Measurements from ENCODE around the gene KCNJ18. TPM values are rescaled to one million over a fixed set of nuclear protein-coding genes. Genes with fewer than 3 reads are reported as not detected.
"Not testable (repeated sequence)": the region's sequence is repeated elsewhere in the genome, so short reads cannot be mapped to it uniquely, and the experiment has no call there.

KCNJ18 gene
- total RNA-seq, 1 donor from 2014 or later, result not detected

GRCh38 chr17:21707711-21708611 is 15.6 kb downstream of the KCNJ18 start:
- peaks cover 11% of the 10 kb centered on the region for H3K9me3 Mint-ChIP-seq (ENCODE audit: unreplicated experiment)
- H3K36me3 Mint-ChIP-seq (ENCODE audit: unreplicated experiment), result not testable (repeated sequence)

GRCh38 chr17:21708612-21709535 is 16.6 kb downstream of the KCNJ18 start:
- H3K27ac Mint-ChIP-seq (ENCODE audit: unreplicated experiment), result not testable (repeated sequence)
- H3K9me3 Mint-ChIP-seq (ENCODE audit: unreplicated experiment), result peaks cover 13% of the 10 kb centered on the region

More at GRCh38 chr17:21707711-21708611, 15.6 kb downstream of the KCNJ18 start:
- DNase-seq; H3K27me3 Mint-ChIP-seq (ENCODE audit: unreplicated experiment); H3K4me3 Mint-ChIP-seq (ENCODE audit: unreplicated experiment); H3K4me1 Mint-ChIP-seq (ENCODE audit: low read depth, unreplicated experiment): not testable (repeated sequence)
- peak overlapping the region; percentile 33 for H3K27ac Mint-ChIP-seq (ENCODE audit: unreplicated experiment)

GRCh38 chr17:21709994-21710393 is 17.7 kb downstream of the KCNJ18 start:
- H3K9me3 Mint-ChIP-seq (ENCODE audit: unreplicated experiment); H3K4me3 Mint-ChIP-seq (ENCODE audit: unreplicated experiment); DNase-seq; H3K27me3 Mint-ChIP-seq (ENCODE audit: unreplicated experiment); H3K4me1 Mint-ChIP-seq (ENCODE audit: low read depth, unreplicated experiment); H3K36me3 Mint-ChIP-seq (ENCODE audit: unreplicated experiment); H3K27ac Mint-ChIP-seq (ENCODE audit: unreplicated experiment): not testable (repeated sequence)

More at GRCh38 chr17:21708612-21709535, 16.6 kb downstream of the KCNJ18 start:
- H3K36me3 Mint-ChIP-seq (ENCODE audit: unreplicated experiment); DNase-seq; H3K4me3 Mint-ChIP-seq (ENCODE audit: unreplicated experiment); H3K4me1 Mint-ChIP-seq (ENCODE audit: low read depth, unreplicated experiment); H3K27me3 Mint-ChIP-seq (ENCODE audit: unreplicated experiment): not testable (repeated sequence)

- DNase-seq; H3K9me3 Mint-ChIP-seq (ENCODE audit: unreplicated experiment); H3K27me3 Mint-ChIP-seq (ENCODE audit: unreplicated experiment); H3K36me3 Mint-ChIP-seq (ENCODE audit: unreplicated experiment); H3K27ac Mint-ChIP-seq (ENCODE audit: unreplicated experiment); H3K4me3 Mint-ChIP-seq (ENCODE audit: unreplicated experiment); H3K4me1 Mint-ChIP-seq (ENCODE audit: low read depth, unreplicated experiment): not testable (repeated sequence)
These were observed 18.2 kb downstream of the KCNJ18 start for GRCh38 chr17:21710486-21710885.

GRCh38 chr17:21711182-21711581 is 18.9 kb downstream of the KCNJ18 start:
- no peaks in the 10 kb centered on the region for H3K36me3 Mint-ChIP-seq (ENCODE audit: unreplicated experiment)
- peaks cover 1% of the 10 kb centered on the region for H3K27me3 Mint-ChIP-seq (ENCODE audit: unreplicated experiment)
- no peak overlapping the region for H3K27ac Mint-ChIP-seq (ENCODE audit: unreplicated experiment)
- no peaks in the 10 kb centered on the region for H3K4me1 Mint-ChIP-seq (ENCODE audit: low read depth, unreplicated experiment)
- H3K4me3 Mint-ChIP-seq (ENCODE audit: unreplicated experiment), result no peak overlapping the region
- TF ChIP-seq CTCF (IDR thresholded peaks at IDR 0.05; ENCODE audit: partially characterized antibody, unreplicated experiment), result no peak
- no peak for DNase-seq
- peaks cover 3% of the 10 kb centered on the region for H3K9me3 Mint-ChIP-seq (ENCODE audit: unreplicated experiment)

- H3K36me3 Mint-ChIP-seq (ENCODE audit: unreplicated experiment); H3K27me3 Mint-ChIP-seq (ENCODE audit: unreplicated experiment); H3K4me1 Mint-ChIP-seq (ENCODE audit: low read depth, unreplicated experiment); DNase-seq; H3K9me3 Mint-ChIP-seq (ENCODE audit: unreplicated experiment); H3K4me3 Mint-ChIP-seq (ENCODE audit: unreplicated experiment); H3K27ac Mint-ChIP-seq (ENCODE audit: unreplicated experiment): not testable (repeated sequence)
These were observed 20.7 kb downstream of the KCNJ18 start for GRCh38 chr17:21713020-21713419.

- not testable (repeated sequence) for H3K27me3 Mint-ChIP-seq (ENCODE audit: unreplicated experiment); DNase-seq; H3K27ac Mint-ChIP-seq (ENCODE audit: unreplicated experiment); H3K36me3 Mint-ChIP-seq (ENCODE audit: unreplicated experiment); H3K9me3 Mint-ChIP-seq (ENCODE audit: unreplicated experiment); H3K4me1 Mint-ChIP-seq (ENCODE audit: low read depth, unreplicated experiment); H3K4me3 Mint-ChIP-seq (ENCODE audit: unreplicated experiment)
These were observed 21.3 kb downstream of the KCNJ18 start for GRCh38 chr17:21713631-21714030.

- H3K27ac Mint-ChIP-seq (ENCODE audit: unreplicated experiment); H3K27me3 Mint-ChIP-seq (ENCODE audit: unreplicated experiment); H3K9me3 Mint-ChIP-seq (ENCODE audit: unreplicated experiment); DNase-seq; H3K4me1 Mint-ChIP-seq (ENCODE audit: low read depth, unreplicated experiment); H3K4me3 Mint-ChIP-seq (ENCODE audit: unreplicated experiment); H3K36me3 Mint-ChIP-seq (ENCODE audit: unreplicated experiment): not testable (repeated sequence)
These were observed 22.4 kb downstream of the KCNJ18 start for GRCh38 chr17:21714676-21715075.

- not testable (repeated sequence) for H3K36me3 Mint-ChIP-seq (ENCODE audit: unreplicated experiment); H3K9me3 Mint-ChIP-seq (ENCODE audit: unreplicated experiment); DNase-seq
These were observed 23.6 kb downstream of the KCNJ18 start for GRCh38 chr17:21715877-21716276.

GRCh38 chr17:21718971-21719370 is 26.6 kb downstream of the KCNJ18 start:
- H3K36me3 Mint-ChIP-seq (ENCODE audit: unreplicated experiment); DNase-seq; H3K9me3 Mint-ChIP-seq (ENCODE audit: unreplicated experiment); H3K4me1 Mint-ChIP-seq (ENCODE audit: low read depth, unreplicated experiment); H3K27ac Mint-ChIP-seq (ENCODE audit: unreplicated experiment); H3K27me3 Mint-ChIP-seq (ENCODE audit: unreplicated experiment); H3K4me3 Mint-ChIP-seq (ENCODE audit: unreplicated experiment): not testable (repeated sequence)

More at GRCh38 chr17:21715877-21716276, 23.6 kb downstream of the KCNJ18 start:
- H3K27ac Mint-ChIP-seq (ENCODE audit: unreplicated experiment); H3K27me3 Mint-ChIP-seq (ENCODE audit: unreplicated experiment); H3K4me3 Mint-ChIP-seq (ENCODE audit: unreplicated experiment); H3K4me1 Mint-ChIP-seq (ENCODE audit: low read depth, unreplicated experiment): not testable (repeated sequence)
